Naive thymus-derived CD4-positive, alpha-beta T cell (primary cell): ENCODE data around the gene NRDE2. TPM values are rescaled to one million over a fixed set of nuclear protein-coding genes. Genes with fewer than 3 reads are reported as not detected.

Experiments
- ATAC-seq: fragments of 150-1000 bp; cut with Tn5 transposase; 2 replicates; pipeline ENCODE4 v1.10.0; 2021; ENCODE audit warnings: mild to moderate bottlenecking, moderate library complexity
- CTCF ChIA-PET: fragments of 350-600 bp; sonication (Branson Sonifier 250); formaldehyde crosslinking; loops from one replicate; lab custom pipeline; 2021; ENCODE audit warnings: antibody characterized with exemption; lab: Charles Lee
- POLR2A ChIA-PET: fragments of 350-600 bp; sonication (Branson Sonifier 250); formaldehyde crosslinking; loops from one replicate; lab custom pipeline; 2021; ENCODE audit warnings: antibody characterized with exemption, inconsistent platforms; lab: Charles Lee
- DNase-seq, 9 donors: peaks; one replicate each; pipeline versions ENCODE4 v3.0.0 to v3.0.0-alpha.2; 2020 to 2022; ENCODE audit warnings: mixed read lengths in 1 of 9
- H3K27ac ChIP-seq: one replicate; pipeline ENCODE4 v1.7.0; 2013; ENCODE audit warnings: mild to moderate bottlenecking, low read depth, low read length, moderate library complexity
- H3K27me3 ChIP-seq, 2 donors: one replicate each; pipeline ENCODE4 v1.7.0; 2013; ENCODE audit warnings: low read length in 2 of 2, mild to moderate bottlenecking in 2 of 2, moderate library complexity in 2 of 2; ENCODE audit not compliant: control insufficient read depth in 2 of 2, insufficient read depth in 2 of 2
- H3K36me3 ChIP-seq, 3 experiments: 1 replicate in 2 of 3; 2 replicates in 1 of 3; pipeline ENCODE4 v1.7.0; 2013; ENCODE audit warnings: low read length in 3 of 3, mild to moderate bottlenecking in 3 of 3, moderate library complexity in 1 of 3; ENCODE audit not compliant: insufficient read depth in 3 of 3, control insufficient read depth in 2 of 3
- H3K4me1 ChIP-seq, 2 donors: one replicate each; pipeline ENCODE4 v1.7.0; 2013; ENCODE audit warnings: low read length in 2 of 2, mild to moderate bottlenecking in 2 of 2, moderate library complexity in 1 of 2; ENCODE audit not compliant: control insufficient read depth in 2 of 2, insufficient read depth in 2 of 2
- H3K4me3 ChIP-seq: 2 replicates; pipeline ENCODE4 v1.7.0; 2013; ENCODE audit warnings: mild to moderate bottlenecking, low read length
- H3K9me3 ChIP-seq, 3 experiments: 1 replicate in 2 of 3; 2 replicates in 1 of 3; pipeline ENCODE4 v1.7.0; 2013; ENCODE audit warnings: low read length in 3 of 3; ENCODE audit not compliant: control insufficient read depth in 2 of 3
- H3K27ac Mint-ChIP-seq, 9 donors: one replicate each; pipeline ENCODE4 v1.8.0; 2020 to 2022; ENCODE audit warnings: mixed read lengths in 9 of 9, mild to moderate bottlenecking in 8 of 9, moderate library complexity in 5 of 9, inconsistent platforms in 2 of 9
- H3K27me3 Mint-ChIP-seq, 5 donors: one replicate each; pipeline ENCODE4 v1.8.0; 2021 to 2022; ENCODE audit warnings: mixed read lengths in 5 of 5, mild to moderate bottlenecking in 1 of 5
- H3K36me3 Mint-ChIP-seq, 5 donors: one replicate each; pipeline ENCODE4 v1.8.0; 2020 to 2022; ENCODE audit warnings: mixed read lengths in 5 of 5, mild to moderate bottlenecking in 3 of 5, inconsistent platforms in 1 of 5
- H3K4me1 Mint-ChIP-seq, 7 donors: one replicate each; pipeline ENCODE4 v1.8.0; 2020 to 2022; ENCODE audit warnings: mixed read lengths in 7 of 7, mild to moderate bottlenecking in 3 of 7, inconsistent platforms in 1 of 7
- H3K4me3 Mint-ChIP-seq, 10 donors: one replicate each; pipeline ENCODE4 v1.8.0; 2020 to 2022; ENCODE audit warnings: mild to moderate bottlenecking in 10 of 10, mixed read lengths in 10 of 10, moderate library complexity in 6 of 10, inconsistent platforms in 2 of 10
- H3K9me3 Mint-ChIP-seq, 11 donors: one replicate each; pipeline ENCODE4 v1.8.0; 2020 to 2022; ENCODE audit warnings: mixed read lengths in 11 of 11, mild to moderate bottlenecking in 4 of 11, inconsistent platforms in 1 of 11, moderate library complexity in 1 of 11
- intact Hi-C, 2 donors: fragments of 100-400 bp; cut with micrococcal nuclease; formaldehyde crosslinking; loops; one replicate each; pipeline ENCODE4 v1.15.1; 2023
- polyA plus RNA-seq, 2 donors: library from polyadenylated mRNA; unstranded; fragments of 300-500 nt; fragmentation: Illumina TruSeq; gene quantifications; one replicate each; pipeline ENCODE4 v1.2.3, GENCODE V29; 2021
- total RNA-seq, 6 experiments: library from RNA in 5 of 6; stranded (reverse) in 5 of 6; gene quantifications; 1 replicate in 5 of 6; 2 replicates in 1 of 6; pipeline ENCODE4 v1.2.3 and lab custom pipeline; 2021 to 2026

The NRDE2 gene
- total and polyA plus RNA-seq, 7 experiments from 2014 or later: 8.4 to 30.2 (median 26.6) TPM

DNA sequence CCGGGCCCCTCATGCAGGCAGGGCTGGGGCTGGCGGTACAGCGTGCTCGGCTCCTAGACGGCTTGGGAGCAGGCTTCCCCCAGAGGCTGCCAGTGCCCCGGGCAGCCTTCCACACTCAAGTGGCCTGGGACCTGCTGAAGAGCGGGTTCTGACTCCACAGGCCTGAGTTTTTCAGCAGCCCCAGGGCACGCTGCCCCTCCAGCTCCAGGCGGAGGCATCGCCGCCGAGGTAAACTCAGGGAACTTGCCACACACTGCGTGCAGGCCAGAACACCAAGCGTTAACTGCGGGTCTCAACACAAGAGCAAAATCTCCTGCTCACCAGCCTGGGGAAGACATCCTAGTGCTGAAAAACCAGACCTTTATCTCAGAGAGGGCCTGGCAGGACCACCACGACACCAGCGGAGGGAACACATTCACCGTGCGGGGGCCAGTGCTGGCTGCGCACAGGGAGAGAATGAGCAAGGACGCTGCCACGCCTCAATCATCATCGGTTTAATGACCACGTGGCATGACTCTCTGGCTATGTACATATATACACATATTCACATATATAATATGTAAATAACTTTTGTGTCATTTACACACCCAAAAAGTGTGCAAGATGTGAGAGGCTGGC lies 54.1 kb downstream of the NRDE2 start:
- Mint-ChIP-seq H3K36me3 (peaks cover 3 to 45% (median 4%) of the 10 kb centered on the region in 5 donors), H3K4me3 (no peak overlapping the region), H3K9me3 (peaks cover 0 to 1% (median 0%) of the 10 kb centered on the region in 11 donors), H3K4me1 (peaks cover 2 to 27% (median 8%) of the 10 kb centered on the region in 7 donors), H3K27me3 (no peaks in the 10 kb centered on the region), H3K27ac (peak overlapping the region in 1 of 9 donors; percentile 21)
- no peak for ATAC-seq
- peaks cover 0 to 68% (median 4%) of the 10 kb centered on the region in 3 experiments for H3K36me3 ChIP-seq
- H3K4me1 ChIP-seq: no peaks in the 10 kb centered on the region
- H3K27ac ChIP-seq: no peak overlapping the region
- no peak overlapping the region for H3K4me3 ChIP-seq
- no peaks in the 10 kb centered on the region for H3K27me3 ChIP-seq
- H3K9me3 ChIP-seq: no peaks in the 10 kb centered on the region
- intact Hi-C loops: no loop called here
- CTCF ChIA-PET: no interaction called here
- no peak for DNase-seq
- POLR2A ChIA-PET: no interaction called here

GRCh38 chr14:90276646-90277367 lies 54.9 kb downstream of the NRDE2 start:
- Mint-ChIP-seq H3K4me1 (peaks cover 2 to 27% (median 8%) of the 10 kb centered on the region in 7 donors), H3K9me3 (peaks cover 0 to 1% (median 0%) of the 10 kb centered on the region in 11 donors), H3K27me3 (no peaks in the 10 kb centered on the region), H3K4me3 (no peak overlapping the region), H3K36me3 (peaks cover 3 to 43% (median 4%) of the 10 kb centered on the region in 5 donors), H3K27ac (peak overlapping the region in 3 of 9 donors; percentile 13 to 52 (median 31))
- H3K36me3 ChIP-seq: peaks cover 0 to 64% (median 2%) of the 10 kb centered on the region in 3 experiments
- intact Hi-C loops: no loop called here
- DNase-seq (no peak), ATAC-seq (peak; percentile 30)
- no peaks in the 10 kb centered on the region for H3K9me3 ChIP-seq
- H3K4me1 ChIP-seq: no peaks in the 10 kb centered on the region
- H3K27me3 ChIP-seq: no peaks in the 10 kb centered on the region
- ChIA-PET POLR2A (interaction anchor here (1.1 kb wide), 1 partner anchor 12 kb away, joined by 3 read pairs; no protein-coding TSS in a partner anchor), CTCF (interaction anchor here (0.5 kb wide), 1 partner anchor 433 kb away, joined by 3 read pairs; no protein-coding TSS in a partner anchor)
- no peak overlapping the region for H3K27ac ChIP-seq
- no peak overlapping the region for H3K4me3 ChIP-seq

DNA sequence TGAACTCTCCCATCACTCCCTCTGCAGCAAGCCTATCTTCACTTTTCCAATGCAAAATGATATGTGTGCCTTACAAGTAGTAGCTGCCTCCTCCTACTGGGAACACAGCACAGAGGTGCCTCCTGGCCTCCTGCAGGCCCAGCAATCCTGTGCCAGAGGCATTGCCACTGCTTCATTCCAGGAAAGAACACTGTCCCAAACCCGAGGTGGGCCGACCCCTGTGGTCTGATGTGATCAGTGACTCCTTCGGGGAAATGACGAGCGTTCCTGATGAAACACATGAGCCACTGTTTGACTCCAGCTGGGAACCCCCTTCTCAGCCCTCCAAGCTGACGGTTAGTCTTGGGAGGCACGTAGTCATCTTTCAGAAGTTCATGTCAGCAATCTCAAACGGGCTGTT lies 55.9 kb downstream of the NRDE2 start:
- Mint-ChIP-seq H3K27me3 (no peaks in the 10 kb centered on the region), H3K9me3 (peaks cover 0 to 1% (median 0%) of the 10 kb centered on the region in 11 donors), H3K4me3 (peak overlapping the region in 1 of 10 donors; percentile 39), H3K27ac (peak overlapping the region in 7 of 9 donors; percentile 31 to 87 (median 77)), H3K4me1 (peaks cover 2 to 27% (median 8%) of the 10 kb centered on the region in 7 donors), H3K36me3 (peaks cover 3 to 47% (median 5%) of the 10 kb centered on the region in 5 donors)
- Histone ChIP-seq H3K27ac (no peak overlapping the region), H3K27me3 (no peaks in the 10 kb centered on the region), H3K4me1 (no peaks in the 10 kb centered on the region), H3K36me3 (peaks cover 0 to 64% (median 9%) of the 10 kb centered on the region in 3 experiments), H3K9me3 (no peaks in the 10 kb centered on the region), H3K4me3 (no peak overlapping the region)
- ChIA-PET CTCF (no interaction called here), POLR2A (interaction anchor here (0.7 to 1.1 kb wide), 2 partner anchors 9 to 11 kb away, joined by 3 to 5 read pairs; no protein-coding TSS in a partner anchor)
- no peak for DNase-seq
- intact Hi-C loops: no loop called here
- ATAC-seq: no peak

GRCh38 chr14:90275458-90275814 lies 56.3 kb downstream of the NRDE2 start:
- CTCF ChIA-PET: no interaction called here
- H3K27ac ChIP-seq: no peak overlapping the region

GRCh38 chr14:90274808-90275457 lies 56.8 kb downstream of the NRDE2 start:
- no peak overlapping the region for H3K4me3 ChIP-seq
- H3K4me3 Mint-ChIP-seq: peak overlapping the region in 1 of 10 donors; percentile 26
- H3K9me3 ChIP-seq: no peaks in the 10 kb centered on the region
- H3K27me3 ChIP-seq: no peaks in the 10 kb centered on the region
- H3K27me3 Mint-ChIP-seq: no peaks in the 10 kb centered on the region
- H3K27ac Mint-ChIP-seq: peak overlapping the region; percentile 34 to 89 (median 85)
- POLR2A ChIA-PET: interaction anchor here (0.7 kb wide), 1 partner anchor 8 kb away, joined by 5 read pairs; no protein-coding TSS in a partner anchor
- intact Hi-C loops: no loop called here
- H3K4me1 ChIP-seq: no peaks in the 10 kb centered on the region
- CTCF ChIA-PET: no interaction called here
- peaks cover 5 to 64% (median 9%) of the 10 kb centered on the region in 3 experiments for H3K36me3 ChIP-seq
- DNase-seq (no peak), ATAC-seq (peak; percentile 46)
- H3K4me1 Mint-ChIP-seq: peaks cover 2 to 27% (median 8%) of the 10 kb centered on the region in 7 donors
- peak overlapping the region; percentile 20 for H3K27ac ChIP-seq
- H3K9me3 Mint-ChIP-seq: peaks cover 0 to 1% (median 0%) of the 10 kb centered on the region in 11 donors
- H3K36me3 Mint-ChIP-seq: peaks cover 3 to 47% (median 11%) of the 10 kb centered on the region in 5 donors

More at GRCh38 chr14:90275458-90275814, 56.3 kb downstream of the NRDE2 start:
- Histone ChIP-seq H3K4me3 (no peak overlapping the region), H3K9me3 (no peaks in the 10 kb centered on the region), H3K4me1 (no peaks in the 10 kb centered on the region), H3K36me3 (peaks cover 3 to 64% (median 9%) of the 10 kb centered on the region in 3 experiments), H3K27me3 (no peaks in the 10 kb centered on the region)
- DNase-seq: no peak
- Mint-ChIP-seq H3K27ac (peak overlapping the region; percentile 34 to 89 (median 87)), H3K4me1 (peaks cover 2 to 27% (median 8%) of the 10 kb centered on the region in 7 donors), H3K36me3 (peaks cover 3 to 47% (median 6%) of the 10 kb centered on the region in 5 donors), H3K27me3 (no peaks in the 10 kb centered on the region), H3K9me3 (peaks cover 0 to 1% (median 0%) of the 10 kb centered on the region in 11 donors), H3K4me3 (peak overlapping the region in 1 of 10 donors; percentile 26)
- intact Hi-C loops: no loop called here
- no peak for ATAC-seq
- POLR2A ChIA-PET: interaction anchor here (0.7 to 1.1 kb wide), 2 partner anchors 9 to 11 kb away, joined by 3 to 5 read pairs; no protein-coding TSS in a partner anchor

GRCh38 chr14:90274019-90274418 lies 57.7 kb downstream of the NRDE2 start:
- CTCF ChIA-PET: no interaction called here
- no peaks in the 10 kb centered on the region for H3K27me3 Mint-ChIP-seq
- ATAC-seq: no peak

More at GRCh38 chr14:90274019-90274418, 57.7 kb downstream of the NRDE2 start:
- POLR2A ChIA-PET: no interaction called here
- Histone ChIP-seq H3K27ac (no peak overlapping the region), H3K9me3 (no peaks in the 10 kb centered on the region), H3K27me3 (no peaks in the 10 kb centered on the region), H3K4me3 (no peak overlapping the region), H3K4me1 (no peaks in the 10 kb centered on the region), H3K36me3 (peaks cover 5 to 63% (median 9%) of the 10 kb centered on the region in 3 experiments)
- peaks cover 6 to 52% (median 17%) of the 10 kb centered on the region in 5 donors for H3K36me3 Mint-ChIP-seq
- peak overlapping the region; percentile 19 to 87 (median 77) for H3K27ac Mint-ChIP-seq
- intact Hi-C loops: no loop called here
- H3K4me1 Mint-ChIP-seq: peaks cover 2 to 27% (median 8%) of the 10 kb centered on the region in 7 donors
- no peaks in the 10 kb centered on the region for H3K9me3 Mint-ChIP-seq
- no peak for DNase-seq
- H3K4me3 Mint-ChIP-seq: no peak overlapping the region
